Trophoblast cell (in vitro differentiated cells and primary cell): ENCODE measurements around the gene XCL2.
"Not testable (repeated sequence)": the region's sequence is repeated elsewhere in the genome, so short reads cannot be mapped to it uniquely, and the experiment has no call there.

Source experiments
- DNase-seq, 2 donors: peaks; one replicate each; pipeline ENCODE4 v3.0.0-alpha.2; 2016
- H2AFZ ChIP-seq: 2 replicates; pipeline ENCODE4 v1.6.1; 2013; ENCODE audit warnings: low read length, moderate library complexity, mild to moderate bottlenecking; ENCODE audit not compliant: insufficient read depth, poor library complexity
- H2AK5ac ChIP-seq: 2 replicates; pipeline ENCODE4 v1.6.1; 2013; ENCODE audit warnings: mild to moderate bottlenecking, low read length
- H2BK120ac ChIP-seq: 2 replicates; pipeline ENCODE4 v1.6.1; 2013; ENCODE audit warnings: low read length, mild to moderate bottlenecking, moderate library complexity; ENCODE audit not compliant: insufficient read depth, poor library complexity
- H2BK12ac ChIP-seq: 2 replicates; pipeline ENCODE4 v1.6.1; 2013; ENCODE audit warnings: mild to moderate bottlenecking, low read length, moderate library complexity
- H2BK5ac ChIP-seq: 2 replicates; pipeline ENCODE4 v1.6.1; 2013; ENCODE audit warnings: low read length, low read depth, moderate library complexity, mild to moderate bottlenecking; ENCODE audit not compliant: poor library complexity
- H3K14ac ChIP-seq: 2 replicates; pipeline ENCODE4 v1.6.1; 2013; ENCODE audit warnings: mild to moderate bottlenecking, low read length
- H3K18ac ChIP-seq: 2 replicates; pipeline ENCODE4 v1.6.1; 2013; ENCODE audit warnings: mild to moderate bottlenecking, low read length
- H3K23ac ChIP-seq: 2 replicates; pipeline ENCODE4 v1.6.1; 2013; ENCODE audit warnings: low read length
- H3K27ac ChIP-seq: 2 replicates; pipeline ENCODE4 v1.5.1; 2013; ENCODE audit warnings: low read depth, mild to moderate bottlenecking, inconsistent platforms, low read length, moderate library complexity
- H3K27me3 ChIP-seq: 2 replicates; pipeline ENCODE4 v1.6.1; 2013; ENCODE audit warnings: inconsistent platforms, mild to moderate bottlenecking, low read length, moderate library complexity; ENCODE audit not compliant: insufficient read depth
- H3K36me3 ChIP-seq, 2 experiments: 1 replicate in 1 of 2; 2 replicates in 1 of 2; pipeline ENCODE4 v1.6.1; 2013; ENCODE audit warnings: low read length in 2 of 2, mild to moderate bottlenecking in 2 of 2, moderate library complexity in 1 of 2; ENCODE audit not compliant: insufficient read depth in 2 of 2, control insufficient read depth in 1 of 2
- H3K4ac ChIP-seq: 2 replicates; pipeline ENCODE4 v1.6.1; 2013; ENCODE audit warnings: low read depth, mild to moderate bottlenecking, low read length, moderate library complexity
- H3K4me1 ChIP-seq, 2 experiments: 1 replicate in 1 of 2; 2 replicates in 1 of 2; pipeline ENCODE4 v1.6.1; 2013; ENCODE audit warnings: low read length in 2 of 2, mild to moderate bottlenecking in 2 of 2, moderate library complexity in 1 of 2; ENCODE audit not compliant: insufficient read depth in 2 of 2, control insufficient read depth in 1 of 2
- H3K4me2 ChIP-seq: 2 replicates; pipeline ENCODE4 v1.6.1; 2013; ENCODE audit warnings: inconsistent platforms, mild to moderate bottlenecking, low read length, moderate library complexity
- H3K4me3 ChIP-seq: 2 replicates; pipeline ENCODE4 v1.5.1; 2013; ENCODE audit warnings: mild to moderate bottlenecking, low read depth, low read length, inconsistent platforms
- H3K79me1 ChIP-seq: one replicate; pipeline ENCODE4 v1.6.1; 2013; ENCODE audit warnings: low read length
- H3K79me2 ChIP-seq: 2 replicates; pipeline ENCODE4 v1.6.1; 2013; ENCODE audit warnings: low read length, mild to moderate bottlenecking; ENCODE audit not compliant: control insufficient read depth, insufficient read depth, poor library complexity
- H3K9ac ChIP-seq: 2 replicates; pipeline ENCODE4 v1.6.1; 2013; ENCODE audit warnings: mild to moderate bottlenecking, low read length
- H3K9me3 ChIP-seq: 2 replicates; pipeline ENCODE4 v1.6.1; 2013; ENCODE audit warnings: low read depth, mild to moderate bottlenecking, control low read depth, inconsistent platforms, low read length; ENCODE audit not compliant: insufficient read depth
- H4K12ac ChIP-seq: 2 replicates; pipeline ENCODE4 v1.6.1; 2013; ENCODE audit warnings: low read depth, mild to moderate bottlenecking, low read length, moderate library complexity
- H4K8ac ChIP-seq: 2 replicates; pipeline ENCODE4 v1.6.1; 2013; ENCODE audit warnings: low read depth, mild to moderate bottlenecking, low read length, moderate library complexity
- H4K91ac ChIP-seq: one replicate; pipeline ENCODE4 v1.6.1; 2013; ENCODE audit warnings: low read depth, mild to moderate bottlenecking, low read length, moderate library complexity
- WGBS: extraction: QIAGEN DNeasy Blood & Tissue Kit; methylation state at CpG from one replicate; pipeline ENCODE4 v1.1.7; 2013; ENCODE audit warnings: missing lambda C conversion rate; ENCODE audit not compliant: insufficient read length, insufficient coverage; ENCODE audit errors: extremely low coverage; 5-methylcytosine and 5-hydroxymethylcytosine counted together

XCL2 gene

DNA sequence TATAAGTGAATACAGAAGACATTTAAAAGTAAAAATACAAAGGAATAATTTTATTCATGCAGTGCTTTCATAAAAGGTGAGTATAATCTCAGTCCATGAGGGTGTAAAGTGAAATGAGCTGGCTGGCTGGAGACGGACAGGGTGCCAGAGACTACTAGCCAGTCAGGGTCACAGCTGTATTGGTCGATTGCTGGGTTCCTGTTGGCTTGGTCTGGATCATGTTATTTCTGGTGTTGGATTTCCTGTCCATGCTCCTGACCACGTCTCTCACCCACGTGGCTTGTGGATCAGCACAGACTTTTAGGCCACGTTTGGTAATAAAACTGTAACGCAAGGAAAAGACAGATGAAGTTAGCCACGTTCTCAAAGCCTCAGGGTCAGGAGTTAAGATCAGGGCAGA is 3.0 kb downstream of the XCL2 start:
- H3K4me3 ChIP-seq, H3K27me3 ChIP-seq, H2BK5ac ChIP-seq, H2AK5ac ChIP-seq, H4K8ac ChIP-seq, H3K4me2 ChIP-seq, H3K79me2 ChIP-seq, H3K23ac ChIP-seq, H3K36me3 ChIP-seq, H4K12ac ChIP-seq, H2BK120ac ChIP-seq, H4K91ac ChIP-seq, H3K4me1 ChIP-seq, H3K9ac ChIP-seq, DNase-seq, H3K27ac ChIP-seq, H3K9me3 ChIP-seq, H2AFZ ChIP-seq, H3K14ac ChIP-seq, H3K79me1 ChIP-seq, H3K4ac ChIP-seq, H2BK12ac ChIP-seq, H3K18ac ChIP-seq: not testable (repeated sequence)
- no CpG with 5 or more reads among the region's 7 CpGs for WGBS

DNA sequence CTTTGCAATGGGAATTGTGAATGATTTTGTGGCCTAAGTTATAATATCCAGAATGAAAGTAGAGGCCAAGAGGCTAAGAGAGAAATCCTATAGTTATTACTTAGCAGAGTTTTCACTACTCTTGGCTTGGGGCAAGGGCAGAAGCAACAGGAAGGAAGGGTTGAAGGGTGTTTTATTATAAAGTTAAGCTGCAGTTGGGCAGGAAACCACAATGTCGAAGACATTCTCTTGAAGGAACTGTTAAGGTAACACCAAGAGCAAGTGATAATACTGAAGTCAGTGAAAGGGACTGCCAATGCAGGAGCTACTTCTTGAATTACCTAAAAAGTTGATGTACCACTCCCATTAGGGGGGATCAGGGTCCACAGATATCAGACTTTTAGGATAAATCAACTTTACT is 8.3 kb downstream of the XCL2 start:
- DNase-seq = no peak
- Histone ChIP-seq H3K14ac (no peak overlapping the region), H3K4me3 (no peak overlapping the region), H4K91ac (no peak overlapping the region), H4K12ac (no peak overlapping the region), H3K27ac (no peak overlapping the region), H2BK5ac (no peak overlapping the region), H3K4me2 (no peak overlapping the region), H3K9me3 (no peaks in the 10 kb centered on the region), H3K9ac (no peak overlapping the region), H3K4me1 (no peaks in the 10 kb centered on the region), H3K36me3 (no peaks in the 10 kb centered on the region), H3K23ac (no peak overlapping the region), H3K4ac (no peak overlapping the region), H2AK5ac (no peak overlapping the region), H3K79me2 (no peaks in the 10 kb centered on the region), H4K8ac (no peak overlapping the region), H2AFZ (no peak overlapping the region), H2BK120ac (no peak overlapping the region), H3K79me1 (no peaks in the 10 kb centered on the region), H2BK12ac (no peak overlapping the region), H3K18ac (no peak overlapping the region), H3K27me3 (no peaks in the 10 kb centered on the region)
- WGBS = no CpG with 5 or more reads among the region's 1 CpG

DNA sequence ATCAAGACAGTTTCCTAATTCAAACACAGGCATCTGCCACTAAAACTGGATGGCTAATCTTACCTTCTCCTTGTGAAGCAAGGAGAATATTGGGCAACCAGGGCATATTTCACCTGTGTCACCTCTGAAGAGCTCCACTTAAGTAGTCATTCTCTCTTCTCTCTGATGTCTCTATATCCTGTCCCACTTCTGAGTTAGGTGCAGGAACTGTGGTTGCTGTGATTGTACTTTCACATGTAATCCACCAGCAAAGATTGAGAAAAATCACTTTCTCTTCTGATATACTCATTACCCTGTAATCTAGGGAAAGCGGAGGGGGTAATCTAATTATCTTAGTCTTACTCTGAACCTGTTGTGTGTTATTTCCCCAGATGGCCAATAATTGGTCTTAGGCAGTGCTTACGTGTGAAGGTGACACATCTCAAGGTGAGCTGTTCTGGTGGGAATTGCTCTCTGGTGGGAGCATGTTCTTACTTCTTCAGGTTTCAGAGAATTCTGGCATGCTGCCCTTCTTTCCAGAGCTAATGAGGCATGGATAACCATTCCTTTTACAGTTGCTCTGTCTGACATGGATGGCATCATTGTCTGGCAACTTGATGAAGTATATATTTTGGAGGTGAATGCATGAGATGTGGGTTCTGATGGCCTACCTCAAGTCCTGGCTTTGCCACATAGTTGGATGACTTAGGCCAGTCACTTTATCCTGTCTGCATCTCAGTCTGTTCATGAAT is 12.0 kb downstream of the XCL2 start:
- Histone ChIP-seq H2AFZ (no peak overlapping the region), H2BK5ac (no peak overlapping the region), H4K12ac (no peak overlapping the region), H2BK12ac (no peak overlapping the region), H3K23ac (no peak overlapping the region), H3K27ac (no peak overlapping the region), H3K79me1 (no peaks in the 10 kb centered on the region), H2AK5ac (no peak overlapping the region), H3K4me2 (no peak overlapping the region), H3K27me3 (no peaks in the 10 kb centered on the region), H3K36me3 (no peaks in the 10 kb centered on the region), H4K91ac (no peak overlapping the region), H3K9ac (no peak overlapping the region), H3K4me3 (no peak overlapping the region), H3K9me3 (no peaks in the 10 kb centered on the region), H3K79me2 (no peaks in the 10 kb centered on the region), H4K8ac (no peak overlapping the region), H3K4me1 (no peaks in the 10 kb centered on the region), H3K14ac (no peak overlapping the region), H3K4ac (no peak overlapping the region), H3K18ac (no peak overlapping the region), H2BK120ac (no peak overlapping the region)
- WGBS = no CpG with 5 or more reads among the region's 2 CpGs
- no peak for DNase-seq

DNA sequence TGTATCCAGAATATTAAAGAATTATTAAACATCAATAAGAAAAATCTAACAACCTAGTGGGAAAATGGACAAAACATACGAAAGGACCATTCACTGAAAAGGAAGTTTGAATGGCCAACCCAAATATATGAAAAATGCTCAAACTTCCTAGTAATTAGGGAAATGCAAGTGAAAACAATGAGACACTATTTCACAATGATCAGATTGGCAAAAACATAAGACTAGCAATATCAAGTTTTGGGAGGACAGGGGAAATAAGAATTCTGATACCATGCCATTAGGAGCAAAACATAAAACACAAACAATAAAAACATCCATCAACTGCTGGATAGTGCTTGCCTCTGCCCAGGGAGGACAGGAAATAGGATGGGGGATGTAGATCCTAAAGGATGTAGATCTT is 14.3 kb downstream of the XCL2 start:
- H3K27me3 ChIP-seq = no peaks in the 10 kb centered on the region
- H3K14ac ChIP-seq = no peak overlapping the region
- no peaks in the 10 kb centered on the region for H3K36me3 ChIP-seq
- no peak overlapping the region for H2BK12ac ChIP-seq
- no peak overlapping the region for H3K27ac ChIP-seq
- H2AFZ ChIP-seq = no peak overlapping the region
- no CpG with 5 or more reads among the region's 1 CpG for WGBS
- H4K91ac ChIP-seq = no peak overlapping the region
- H2AK5ac ChIP-seq = no peak overlapping the region
- no peaks in the 10 kb centered on the region for H3K9me3 ChIP-seq
- H2BK120ac ChIP-seq = no peak overlapping the region
- H2BK5ac ChIP-seq = no peak overlapping the region
- no peaks in the 10 kb centered on the region for H3K4me1 ChIP-seq
- no peaks in the 10 kb centered on the region for H3K79me2 ChIP-seq
- DNase-seq = no peak
- H3K18ac ChIP-seq = no peak overlapping the region
- H4K12ac ChIP-seq = no peak overlapping the region
- H3K4me3 ChIP-seq = no peak overlapping the region
- H3K4me2 ChIP-seq = no peak overlapping the region
- no peak overlapping the region for H3K23ac ChIP-seq
- no peak overlapping the region for H3K9ac ChIP-seq
- no peak overlapping the region for H3K4ac ChIP-seq
- no peaks in the 10 kb centered on the region for H3K79me1 ChIP-seq
- H4K8ac ChIP-seq = no peak overlapping the region
